OCI-M2 (cell line): ENCODE data around the gene CUEDC1.
"Not testable (repeated sequence)": the region's sequence is repeated elsewhere in the genome, so short reads cannot be mapped to it uniquely, and the experiment has no call there.

ENCODE experiments used
- DNase-seq: peaks from one replicate; lab custom pipeline; 2025; ENCODE audit not compliant: unreplicated experiment; lab: John Stamatoyannopoulos, UW

CUEDC1 gene

DNA sequence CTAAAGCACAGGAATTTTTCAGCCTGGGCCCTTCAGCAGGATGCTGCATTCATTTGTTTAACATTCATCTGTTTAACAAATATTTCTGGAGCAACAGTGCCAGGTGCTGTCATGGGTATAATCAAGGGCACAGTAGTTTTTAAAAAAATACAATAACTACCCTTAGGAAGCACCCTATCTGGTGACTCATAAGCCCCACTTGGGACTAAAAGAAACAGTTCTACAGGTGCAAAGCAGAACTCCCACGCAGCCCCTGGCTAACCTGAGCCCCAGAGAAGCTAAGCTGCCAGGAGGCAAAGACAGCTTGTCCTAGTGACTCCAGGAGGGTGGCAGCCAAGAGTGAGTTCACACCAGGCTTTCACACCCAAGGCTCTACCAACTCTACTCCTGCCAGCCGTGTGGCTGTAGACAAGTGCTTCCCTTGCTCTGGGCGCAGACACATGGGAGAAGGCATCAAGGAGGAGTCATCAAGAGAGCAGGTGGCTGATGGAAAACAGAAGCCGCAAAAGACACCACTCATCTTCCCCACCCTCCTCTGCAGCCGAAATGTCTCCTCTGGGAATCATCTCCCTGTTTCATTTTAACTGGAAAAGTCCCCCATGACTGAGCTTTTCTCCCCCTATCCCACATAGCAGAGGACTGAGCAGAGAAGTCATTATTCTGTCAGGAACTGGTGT lies 14.4 kb downstream of the CUEDC1 start:
- no peak for DNase-seq

DNA sequence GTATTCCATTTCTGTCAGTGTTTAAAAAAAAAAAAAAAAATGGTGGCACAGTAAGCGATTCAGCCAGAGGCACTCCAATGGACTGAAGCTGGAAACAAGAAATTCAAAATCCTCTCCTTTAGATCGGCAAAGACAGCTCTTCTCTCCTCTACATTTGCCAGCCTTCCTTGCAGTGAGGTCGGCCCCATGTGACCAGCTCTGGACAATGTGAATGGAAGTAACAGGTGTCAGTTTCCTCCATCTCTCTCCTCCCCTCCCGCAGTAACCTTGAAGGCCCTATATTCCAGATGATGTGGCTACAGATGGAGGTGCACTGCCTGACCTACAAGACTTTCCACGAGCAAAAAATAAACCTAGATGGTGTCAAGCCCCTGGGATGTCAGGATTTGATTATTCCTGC lies 15.0 kb downstream of the CUEDC1 start:
- DNase-seq, result no peak

DNA sequence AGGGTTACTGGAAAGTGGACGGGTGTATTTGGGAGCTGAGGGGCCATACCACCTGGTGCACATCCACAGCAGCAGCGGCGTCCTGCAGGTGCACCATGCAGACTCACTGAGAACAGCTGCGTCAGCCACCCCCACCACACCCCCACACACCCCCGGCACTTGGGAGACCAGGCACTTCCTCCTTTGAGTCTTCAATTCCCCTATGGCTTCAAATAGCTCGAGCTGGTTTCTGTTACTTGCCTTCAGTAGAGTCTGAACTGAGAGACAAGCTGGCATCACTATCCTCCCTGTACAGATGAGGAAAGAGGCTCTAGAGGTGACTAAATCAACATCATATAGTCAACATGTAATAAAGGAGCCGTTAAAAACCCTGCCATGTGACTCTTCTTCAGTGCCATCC lies 15.4 kb downstream of the CUEDC1 start:
- no peak for DNase-seq

DNA sequence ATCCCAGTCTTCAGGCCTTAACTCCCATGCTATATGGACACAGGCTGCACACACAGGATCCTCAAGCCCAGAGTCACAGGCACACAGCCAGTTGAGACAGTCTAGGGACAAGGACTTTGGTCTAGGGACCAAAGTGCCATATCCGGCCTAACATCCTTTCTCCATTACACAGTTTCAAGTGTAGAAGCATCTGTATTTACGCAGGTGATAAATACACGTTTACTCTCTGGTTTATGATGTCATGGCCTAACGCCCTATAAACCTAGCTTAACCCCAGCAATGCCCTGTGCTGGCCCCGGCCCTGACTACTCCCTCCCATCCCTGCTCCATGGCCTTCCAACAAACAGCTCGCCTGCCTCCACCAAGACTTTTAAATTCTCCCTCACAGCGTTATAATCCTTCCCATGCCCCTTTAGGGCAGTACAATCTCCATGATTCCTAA lies 17.1 kb downstream of the CUEDC1 start:
- no peak for DNase-seq

DNA sequence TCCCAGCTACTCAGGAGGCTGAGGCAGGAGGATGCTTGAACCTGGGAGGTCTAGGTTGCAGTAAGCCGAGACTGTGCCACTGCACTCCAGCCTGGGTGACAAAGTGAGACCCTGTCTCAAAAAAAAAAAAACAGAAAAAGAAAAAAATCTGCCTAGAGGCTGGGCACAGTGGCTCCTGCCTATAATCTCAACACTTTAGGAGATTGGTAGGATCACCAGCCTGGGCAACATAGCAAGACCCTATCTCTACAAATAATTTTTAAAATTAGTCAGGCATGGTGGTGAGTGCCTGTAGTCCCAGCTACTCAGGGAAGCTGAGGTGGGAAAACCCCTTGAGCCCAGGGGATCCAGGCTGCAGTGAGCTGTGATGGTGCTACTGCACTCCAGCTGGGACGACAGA lies 17.7 kb downstream of the CUEDC1 start:
- no peak for DNase-seq

DNA sequence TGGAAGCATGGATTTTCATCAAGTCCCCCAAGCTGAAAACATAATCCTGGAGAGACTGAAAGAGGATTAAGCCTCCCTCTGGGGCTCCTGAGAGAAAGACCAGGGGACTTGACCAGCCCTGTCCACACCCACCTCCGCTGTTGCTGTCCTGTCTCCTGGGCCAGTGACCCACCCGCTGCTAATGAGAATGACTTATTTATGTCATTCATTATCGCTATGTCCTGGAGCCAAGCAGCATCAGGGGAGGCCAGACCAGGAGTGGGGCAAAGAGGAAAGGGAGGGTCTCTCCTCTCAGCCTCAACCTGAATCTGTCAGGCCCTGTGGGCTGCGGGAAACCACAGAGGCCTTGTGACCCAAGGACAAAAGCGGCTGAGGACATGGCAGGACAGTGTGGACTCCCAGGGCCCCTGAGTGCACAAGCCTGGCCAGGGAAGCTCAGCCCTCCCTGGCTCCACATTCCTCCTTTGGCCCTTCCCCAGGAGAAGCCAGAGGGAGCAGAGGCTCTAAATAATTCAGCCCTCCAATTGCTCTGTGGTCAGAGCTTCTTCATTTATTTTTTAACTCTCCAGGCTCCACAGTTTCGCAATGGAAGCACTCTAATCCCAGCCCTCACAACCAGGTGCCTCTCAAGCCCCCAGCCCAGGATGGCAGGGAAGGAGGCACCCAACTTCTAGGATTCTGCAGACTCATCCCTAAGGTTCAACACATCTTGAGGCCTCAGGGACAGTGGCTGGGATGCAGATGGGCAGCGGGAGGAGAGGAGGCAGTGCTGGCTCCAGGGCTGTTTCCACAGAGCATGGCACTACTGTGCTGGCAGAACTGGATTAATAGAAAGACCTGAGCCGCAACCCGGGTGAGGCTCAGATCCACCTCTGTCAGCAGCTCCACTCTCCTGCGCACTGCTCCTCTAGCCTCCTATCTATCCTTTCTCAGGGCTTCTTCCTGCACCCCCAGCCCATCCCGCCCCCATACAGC lies 19.1 kb downstream of the CUEDC1 start:
- DNase-seq, result no peak

DNA sequence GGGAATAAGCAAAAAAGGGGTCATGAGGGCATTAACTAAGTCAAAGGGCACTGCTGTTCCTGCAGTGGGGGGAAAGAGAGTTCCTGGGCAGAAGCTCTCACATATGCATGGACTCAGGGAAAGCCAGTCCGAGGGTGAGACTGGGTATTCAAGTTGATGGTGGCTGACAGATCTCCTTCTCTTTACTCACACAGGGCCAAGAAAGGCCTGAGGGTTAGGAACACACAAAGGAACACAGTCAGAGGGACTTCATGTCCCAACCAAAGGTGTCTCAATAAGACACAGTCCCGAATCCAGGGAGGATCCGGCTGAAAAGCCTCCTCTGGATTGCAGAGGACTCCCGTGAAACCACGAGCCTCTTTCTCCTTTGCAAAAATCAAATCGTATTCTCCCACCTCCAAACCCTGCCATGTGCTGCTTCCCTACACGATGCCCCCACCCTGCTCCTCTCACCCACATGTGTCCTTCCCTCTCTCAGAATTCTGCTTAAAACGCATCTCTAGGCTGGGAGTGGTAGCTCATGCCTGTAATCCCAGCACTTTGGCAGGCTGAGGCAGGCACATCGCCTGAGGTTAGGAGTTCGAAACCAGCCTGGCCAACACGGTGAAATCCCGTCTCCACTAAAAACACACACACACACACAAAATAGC lies 23.6 kb downstream of the CUEDC1 start:
- DNase-seq, result no peak

DNA sequence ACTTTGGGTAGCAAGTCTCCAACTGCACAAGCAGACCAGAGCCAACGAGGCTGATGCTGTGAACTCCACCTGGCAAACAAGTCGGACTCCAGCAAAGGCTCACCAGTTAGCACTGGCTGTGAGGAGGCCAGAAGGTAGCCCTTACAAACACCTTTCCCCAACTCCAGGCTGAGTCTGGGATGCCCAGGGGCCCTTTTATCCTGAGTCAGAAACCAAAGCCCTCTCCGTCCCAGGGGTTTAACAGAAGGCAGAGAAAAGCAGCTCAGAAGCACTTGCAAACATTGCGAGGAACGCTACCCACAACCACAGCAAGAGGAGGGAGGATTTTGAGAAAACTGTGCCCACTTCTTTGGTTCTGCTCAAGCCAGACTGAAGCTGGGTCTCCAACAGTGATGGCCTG lies 25.0 kb downstream of the CUEDC1 start:
- no peak for DNase-seq

DNA sequence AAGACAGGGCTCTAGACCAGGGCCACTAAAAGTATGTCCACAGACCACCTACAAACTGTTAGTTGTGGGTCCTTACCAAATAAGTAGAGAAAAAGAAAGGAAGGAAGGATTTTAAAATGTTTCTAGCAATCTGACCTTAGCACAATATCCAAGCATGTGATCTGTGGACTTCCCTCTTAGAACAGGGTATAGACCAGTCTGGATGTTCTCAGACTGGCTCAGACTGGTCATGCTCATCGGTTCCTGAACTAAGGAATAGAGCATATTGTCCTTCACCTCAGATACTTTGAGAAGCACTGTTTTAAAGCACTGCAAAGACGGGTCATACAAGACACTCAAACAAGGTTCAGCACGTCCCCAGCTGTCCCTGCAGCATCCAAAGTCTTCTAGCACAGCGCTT lies 25.8 kb downstream of the CUEDC1 start:
- DNase-seq, result no peak

DNA sequence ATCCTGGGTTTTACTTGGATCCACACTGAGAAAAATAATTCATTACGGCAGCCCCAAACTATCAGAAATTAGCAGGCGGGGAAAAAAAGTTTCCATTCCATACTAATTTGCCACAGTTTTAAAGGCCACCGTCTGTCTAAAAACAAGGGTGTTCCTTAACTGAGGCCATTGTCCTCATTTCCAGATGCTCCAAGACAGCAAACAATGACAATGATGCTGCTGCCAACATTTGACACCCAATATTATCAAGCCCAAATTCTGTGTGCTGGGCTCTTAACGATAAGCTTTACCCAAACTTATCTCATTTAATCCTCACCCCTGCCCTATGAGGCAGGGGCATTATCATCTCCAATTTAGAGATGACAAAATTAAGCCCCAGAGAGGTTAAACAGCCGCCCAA lies 26.3 kb downstream of the CUEDC1 start:
- DNase-seq, result no peak

DNA sequence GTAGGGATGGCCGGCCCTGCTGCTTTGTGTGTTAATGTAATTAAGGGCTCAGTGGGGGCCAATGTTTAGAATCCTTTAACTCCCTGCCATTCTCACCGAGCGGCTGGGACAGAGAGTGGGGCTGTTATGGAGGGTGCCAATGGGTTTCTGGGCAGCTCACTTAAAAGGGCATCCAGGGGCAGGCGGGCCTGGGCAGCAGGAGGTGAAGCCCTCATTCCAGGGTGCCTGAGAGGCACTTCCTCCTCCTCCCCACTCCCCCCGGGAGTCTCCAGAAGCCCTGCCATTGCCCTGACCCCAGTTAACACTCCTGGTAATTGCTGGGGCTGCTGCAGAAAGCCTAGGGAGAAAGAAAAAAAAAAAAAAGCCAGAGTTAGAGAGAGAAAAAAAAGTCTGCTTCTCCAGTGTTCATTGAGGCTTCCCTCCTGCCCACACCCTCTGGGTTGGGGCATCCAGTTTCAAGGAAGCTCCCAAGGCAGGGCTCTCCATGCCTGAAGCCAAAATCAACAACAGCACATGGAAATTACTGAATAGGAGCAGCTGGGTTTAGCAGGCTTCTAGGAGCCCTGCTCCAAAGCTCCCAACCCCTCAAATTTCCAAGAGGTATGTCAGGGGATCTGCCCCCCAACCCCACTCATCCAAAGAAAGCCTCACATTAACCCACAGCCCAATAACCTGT lies 28.0 kb downstream of the CUEDC1 start:
- DNase-seq, result no peak

DNA sequence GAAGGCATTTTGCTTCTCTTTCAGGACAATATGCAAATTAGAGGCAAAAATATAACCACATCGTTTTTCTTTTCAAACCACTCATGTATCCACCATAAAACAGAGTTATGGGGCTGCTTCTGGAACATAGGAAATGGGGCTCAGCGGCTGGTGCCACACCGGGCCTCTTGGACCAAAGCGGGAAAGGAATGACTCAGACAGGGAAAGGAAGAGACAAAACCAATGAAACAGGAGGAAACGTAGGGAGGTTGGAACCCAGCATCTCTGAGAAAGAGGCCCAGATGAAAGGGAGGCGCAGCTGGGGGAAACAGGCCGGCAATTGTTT lies 28.5 kb downstream of the CUEDC1 start:
- DNase-seq, result no peak

DNA sequence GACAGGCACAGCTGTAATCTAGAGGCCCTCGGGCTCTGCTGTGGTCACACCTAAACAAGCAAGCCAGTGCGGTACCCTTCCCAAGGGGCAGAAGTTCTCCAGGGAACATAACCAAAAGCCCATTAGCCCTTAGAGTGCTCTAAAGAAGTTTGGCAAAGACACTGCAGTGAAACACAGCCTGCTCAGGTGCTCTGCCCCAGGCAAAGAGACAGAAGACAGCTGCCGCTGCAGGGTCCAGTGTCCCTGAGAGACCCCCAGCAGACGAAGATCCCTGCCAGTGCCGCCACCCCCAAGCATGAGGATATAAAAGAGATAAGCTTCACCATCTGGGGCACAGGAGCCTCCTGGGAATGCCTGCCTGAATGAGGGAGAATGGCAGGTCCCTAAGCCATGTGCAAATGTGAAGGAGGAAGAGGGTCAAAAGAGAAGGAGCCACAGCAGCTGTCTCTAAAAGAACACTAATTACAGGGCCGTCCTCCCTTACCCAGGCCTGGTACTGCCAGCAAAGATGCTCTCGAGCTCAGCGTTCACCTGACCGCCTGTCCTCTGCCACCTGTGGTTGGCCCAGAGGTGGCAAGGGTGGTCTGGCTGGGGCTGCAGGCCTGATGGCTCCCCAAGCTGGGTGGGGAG lies 29.7 kb downstream of the CUEDC1 start:
- no peak for DNase-seq

DNA sequence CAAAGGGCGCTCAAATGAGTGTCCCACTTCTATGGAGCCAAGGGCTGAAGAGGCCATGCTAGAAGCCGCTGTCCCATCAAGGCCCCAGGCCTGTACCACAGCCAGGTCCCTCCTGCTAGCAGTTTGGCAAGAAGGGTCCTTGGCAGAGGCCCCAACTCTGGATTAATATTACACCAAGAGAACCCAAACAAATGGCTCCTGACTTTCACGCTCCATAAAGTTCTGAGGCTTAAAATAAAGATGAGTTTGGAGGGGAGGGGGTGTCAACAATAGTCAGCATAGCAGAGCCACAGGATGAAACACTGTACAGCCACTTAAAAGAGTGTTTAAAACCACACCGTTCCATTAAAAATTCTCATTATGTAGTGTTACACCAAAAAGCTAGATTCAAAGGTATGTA lies 30.5 kb downstream of the CUEDC1 start:
- DNase-seq, result no peak

DNA sequence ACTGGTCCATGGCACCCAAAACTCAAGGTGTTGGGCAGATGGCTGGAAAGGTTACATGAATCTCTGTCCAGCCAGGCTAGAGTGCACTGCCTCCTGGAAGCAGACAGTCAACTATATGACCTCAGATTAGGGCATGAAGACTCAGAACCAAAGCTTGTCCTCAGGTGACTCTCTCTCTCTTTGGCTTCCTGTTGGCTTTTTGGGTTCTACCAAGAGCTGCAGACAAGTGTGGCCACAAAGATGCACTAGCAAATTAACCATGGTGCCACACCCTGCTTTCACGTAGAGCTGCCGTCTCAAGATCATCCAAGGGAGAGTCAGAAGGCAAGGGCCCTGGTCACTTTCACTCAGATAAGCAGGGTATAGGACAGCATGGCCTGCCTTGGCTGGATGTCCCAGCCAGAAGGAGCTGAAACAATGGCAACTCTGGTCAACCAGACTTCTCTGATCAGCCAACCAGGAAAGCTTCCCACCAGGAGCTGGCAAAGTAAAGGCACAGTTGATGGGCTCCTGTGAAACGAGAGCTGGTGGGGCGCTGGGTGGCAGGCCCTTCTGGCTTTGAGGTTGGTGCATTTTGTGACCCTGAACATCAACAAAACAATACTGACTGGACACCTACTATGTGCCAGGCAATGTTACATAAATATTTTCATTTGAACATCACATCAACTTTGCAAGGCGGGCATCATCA lies 31.9 kb downstream of the CUEDC1 start:
- DNase-seq, result no peak

DNA sequence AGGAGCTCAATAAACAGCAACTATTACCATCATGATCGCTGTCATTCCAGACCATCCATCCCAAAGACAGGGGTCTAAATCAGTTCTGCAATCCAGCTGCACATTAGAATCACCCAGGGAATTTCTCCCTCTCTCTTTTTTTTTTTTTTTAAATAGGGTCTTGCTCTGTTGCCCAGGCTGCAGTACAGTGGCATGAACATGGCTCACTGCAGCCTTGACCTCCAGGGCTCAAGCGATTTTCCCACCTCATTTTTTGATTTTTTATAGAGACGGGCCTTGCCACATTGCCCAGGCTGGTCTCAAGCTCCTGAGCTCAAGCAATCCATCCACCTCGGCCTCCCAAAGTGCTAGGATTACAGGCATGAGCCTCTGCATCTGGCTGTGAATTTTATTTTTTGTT lies 32.5 kb downstream of the CUEDC1 start:
- not testable (repeated sequence) for DNase-seq

DNA sequence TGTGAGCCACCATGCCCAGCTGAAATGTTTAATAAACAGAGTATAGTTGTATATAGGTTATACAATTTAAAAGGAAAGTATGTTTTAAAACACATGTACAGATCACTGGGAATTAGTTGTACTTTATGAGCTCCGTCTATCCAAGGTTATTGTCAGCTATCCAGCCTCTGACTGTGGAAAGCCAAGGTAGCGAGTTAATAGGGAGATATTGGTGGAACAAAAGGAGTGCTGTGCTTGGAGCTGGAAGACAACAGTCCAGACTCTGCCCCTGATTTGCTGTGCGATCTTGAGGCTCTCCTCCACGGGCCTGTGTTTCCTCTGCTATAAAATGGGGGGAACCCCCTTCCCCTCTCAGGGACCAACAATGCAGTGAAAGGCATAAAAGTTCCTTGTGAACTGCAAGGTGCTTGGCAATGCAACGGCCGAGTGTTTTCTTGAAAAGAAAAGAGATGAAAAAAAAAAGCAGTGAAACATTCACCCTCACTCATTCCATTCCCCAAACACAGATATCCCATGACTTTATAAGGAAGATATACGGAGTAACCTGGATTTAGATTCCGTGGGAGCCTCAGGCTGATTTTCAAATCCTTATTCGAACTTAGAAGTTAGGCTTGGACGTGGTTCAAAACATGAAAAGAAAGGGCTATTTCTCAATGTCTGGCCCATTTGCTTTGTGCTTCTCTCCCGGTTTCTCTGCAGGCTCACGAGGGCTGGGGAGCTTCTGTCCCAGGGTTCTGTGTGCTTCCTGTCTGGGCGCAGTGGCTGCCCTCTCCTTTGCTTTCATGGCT lies 34.1 kb downstream of the CUEDC1 start:
- no peak for DNase-seq

DNA sequence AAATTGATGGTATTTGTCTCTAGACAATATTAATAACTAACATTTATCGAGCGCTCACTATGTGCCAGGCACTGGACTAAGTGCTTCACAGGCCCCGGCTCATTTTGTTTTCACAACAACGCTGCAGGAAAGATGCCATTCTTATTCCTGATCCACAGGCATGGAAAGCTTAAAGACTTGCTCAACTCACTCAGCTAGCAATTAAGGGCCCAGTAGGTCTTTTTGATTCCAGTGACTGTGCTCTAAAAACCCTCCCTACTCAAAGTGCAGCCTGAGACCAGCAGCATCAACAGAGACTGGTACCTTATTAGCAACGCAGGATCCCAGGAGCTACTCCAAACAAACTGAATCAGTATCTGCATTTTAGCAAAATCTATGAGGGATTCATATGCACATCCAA lies 35.3 kb downstream of the CUEDC1 start:
- no peak for DNase-seq

DNA sequence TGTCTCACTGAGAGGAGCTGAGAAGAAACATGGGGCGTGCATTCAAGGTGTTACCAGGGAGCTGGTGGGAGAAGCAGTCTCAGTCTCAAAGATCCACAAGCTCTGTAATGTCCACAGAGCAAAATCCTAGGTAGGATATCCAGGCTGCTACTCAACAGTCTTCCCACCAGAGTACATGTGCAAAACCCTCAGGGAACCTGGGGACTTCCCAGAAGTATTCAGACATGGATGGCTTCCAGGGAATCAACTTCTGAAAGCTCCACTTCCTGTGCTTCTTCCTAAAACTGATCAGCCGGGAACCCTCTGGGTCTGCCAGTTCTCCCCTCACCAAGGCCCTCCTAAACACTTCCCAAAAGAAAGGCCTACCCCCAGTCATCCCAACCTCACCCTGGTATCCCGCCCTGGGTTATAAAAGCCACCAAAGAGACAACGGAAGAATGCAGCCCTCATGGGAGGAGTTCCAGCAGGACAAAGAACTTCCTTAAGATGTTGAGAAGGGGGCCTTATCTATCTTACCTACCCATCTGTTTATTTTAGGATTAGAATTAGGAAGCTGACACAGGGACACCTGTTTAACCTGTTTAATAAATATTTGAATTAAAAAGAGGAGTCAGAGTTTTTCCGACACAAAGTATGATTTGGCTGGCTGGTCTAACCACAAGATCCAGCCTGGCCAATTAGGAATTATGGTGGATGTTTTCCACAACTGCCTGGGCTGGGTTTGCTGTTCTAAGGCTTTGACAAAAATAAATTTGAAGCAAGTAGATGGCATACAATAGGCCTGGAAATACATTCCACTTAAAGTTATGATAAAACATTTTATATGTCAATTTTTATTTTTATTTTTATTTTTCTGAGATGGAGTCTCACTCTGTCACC lies 37.0 kb downstream of the CUEDC1 start:
- DNase-seq, result no peak
